Activated T-cell treated with anti-CD3 and anti-CD28 coated beads for 48 hours (primary cell): Measurements from ENCODE around the gene CADM1.

Experiments
- DNase-seq: peaks from one replicate; pipeline ENCODE4 v3.0.0-alpha.2; 2020; ENCODE audit warnings: low read depth

CADM1 gene

DNA sequence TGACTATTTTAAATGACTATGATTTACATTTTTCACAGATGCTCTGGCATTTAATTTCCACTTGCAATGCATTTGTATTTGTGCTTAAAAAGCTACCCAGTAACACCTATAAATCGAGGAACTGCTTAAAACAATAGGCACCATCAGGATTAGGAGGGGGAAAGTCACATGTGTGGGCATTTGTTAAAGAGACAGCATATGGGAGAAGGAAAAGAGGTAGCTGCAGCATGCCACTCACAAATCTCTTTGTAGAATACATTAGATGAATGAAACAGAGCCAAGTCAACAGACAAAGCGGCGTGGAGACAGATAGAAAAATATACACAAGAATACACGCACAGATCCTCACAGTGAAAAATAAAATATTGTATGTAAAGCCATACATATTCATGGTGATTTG lies 228.0 kb downstream of the CADM1 start:
- DNase-seq = no peak

DNA sequence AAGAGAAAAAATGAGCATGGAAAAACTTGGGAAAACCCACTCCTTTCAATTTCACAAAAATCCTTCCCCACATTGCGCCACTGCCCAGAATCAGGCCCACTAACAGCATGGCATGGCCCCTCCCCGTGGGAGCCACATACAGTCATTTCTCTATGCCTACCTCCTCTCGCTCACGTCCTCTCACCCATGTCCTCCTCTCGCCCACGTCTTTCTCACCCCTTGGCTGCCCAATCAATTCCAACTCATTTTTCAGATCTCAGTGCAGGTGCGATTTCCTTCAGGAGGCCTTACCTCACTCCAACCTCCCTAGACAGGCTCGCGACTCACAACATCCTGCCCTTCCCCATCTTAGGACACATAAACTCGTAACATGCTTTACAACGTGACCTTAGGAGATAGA lies 229.2 kb downstream of the CADM1 start:
- no peak for DNase-seq

DNA sequence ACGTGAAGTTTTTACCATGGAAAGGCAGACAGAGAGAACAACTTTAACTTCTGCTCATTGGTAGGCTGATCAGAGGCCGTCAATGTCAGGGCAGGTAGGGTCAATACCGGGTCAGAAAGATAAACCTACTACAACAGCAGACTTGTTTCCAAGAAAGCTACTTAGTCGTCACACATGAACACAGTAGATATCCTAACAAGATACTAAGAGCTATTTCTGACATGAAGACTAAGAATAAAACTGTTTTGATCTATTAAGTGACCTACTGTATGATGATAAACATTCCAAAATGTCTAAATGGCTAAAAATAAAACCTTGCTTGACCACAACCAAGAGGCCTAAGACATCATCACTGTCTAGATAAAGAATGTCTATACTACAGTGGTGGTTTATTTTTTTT lies 231.3 kb downstream of the CADM1 start:
- DNase-seq = no peak

DNA sequence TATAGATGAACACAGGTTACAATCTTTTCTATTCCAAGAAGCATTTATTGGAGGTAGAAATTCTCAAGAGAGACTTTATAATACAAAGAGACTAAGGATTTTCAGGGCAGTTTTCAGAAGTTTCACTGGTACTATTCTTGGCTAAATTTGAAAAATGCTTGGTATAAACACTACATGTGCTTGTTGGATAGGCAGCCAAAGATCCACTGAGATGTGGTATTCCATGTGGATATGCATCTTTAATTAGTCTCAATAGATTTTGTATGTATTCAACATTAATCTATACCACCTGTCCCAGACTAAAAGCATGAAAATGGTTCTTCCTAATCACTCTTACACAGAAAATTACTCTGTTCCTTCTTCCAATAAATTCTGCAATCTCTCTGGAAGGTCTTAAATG lies 232.6 kb downstream of the CADM1 start:
- DNase-seq = no peak

DNA sequence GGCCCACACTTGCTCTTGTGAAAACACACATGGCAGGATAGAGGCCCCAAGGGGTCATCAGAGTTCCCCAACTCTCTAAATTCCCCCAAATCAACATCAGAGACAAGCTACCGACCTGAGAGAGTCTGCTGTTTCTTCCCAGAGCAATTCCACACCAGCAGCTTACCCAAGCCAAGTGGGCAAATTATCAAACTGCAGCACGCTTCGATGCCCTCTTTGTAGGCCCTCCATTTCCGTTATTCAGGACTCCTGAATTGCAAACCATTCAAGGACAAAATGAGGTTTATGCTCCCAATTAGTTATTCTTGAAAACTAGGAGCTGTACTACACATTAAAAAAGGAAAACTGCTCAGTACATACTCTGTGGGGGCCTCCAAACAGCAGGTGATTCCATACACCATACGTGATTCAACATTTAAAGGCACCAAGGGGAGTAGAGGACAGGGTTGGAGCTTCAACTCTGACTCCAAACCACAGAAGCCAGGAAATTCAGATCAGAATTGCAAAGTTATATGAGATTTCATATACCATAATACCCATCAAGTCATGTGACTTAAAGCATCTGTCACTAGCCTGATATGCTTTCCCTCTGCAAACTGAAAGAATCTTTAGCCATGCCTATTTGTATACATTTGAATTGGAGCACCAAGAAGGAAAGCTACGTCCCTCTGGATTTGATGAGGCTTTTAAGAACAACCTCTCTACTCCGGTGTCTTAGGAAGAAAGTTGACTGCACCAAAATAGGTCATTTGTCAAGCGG lies 234.8 kb downstream of the CADM1 start:
- no peak for DNase-seq

DNA sequence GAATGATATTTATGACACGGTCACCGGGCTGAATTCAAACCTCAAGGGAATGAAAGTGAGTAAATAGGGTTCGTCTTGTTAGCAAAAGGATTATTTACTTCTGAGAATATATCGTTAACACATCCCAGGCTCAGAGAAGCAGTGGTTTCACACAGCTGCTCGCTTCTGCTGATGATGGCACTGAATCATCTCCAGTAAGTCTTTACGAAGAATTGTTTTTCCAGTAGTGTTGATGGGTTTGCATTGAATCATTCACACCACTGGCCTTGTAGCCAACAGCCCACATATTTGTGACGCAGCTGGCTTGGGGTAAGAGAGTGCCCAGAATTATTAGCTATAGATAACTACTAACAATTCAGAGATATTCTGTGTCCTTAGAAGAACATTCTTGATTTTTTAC lies 236.3 kb downstream of the CADM1 start:
- DNase-seq = no peak

DNA sequence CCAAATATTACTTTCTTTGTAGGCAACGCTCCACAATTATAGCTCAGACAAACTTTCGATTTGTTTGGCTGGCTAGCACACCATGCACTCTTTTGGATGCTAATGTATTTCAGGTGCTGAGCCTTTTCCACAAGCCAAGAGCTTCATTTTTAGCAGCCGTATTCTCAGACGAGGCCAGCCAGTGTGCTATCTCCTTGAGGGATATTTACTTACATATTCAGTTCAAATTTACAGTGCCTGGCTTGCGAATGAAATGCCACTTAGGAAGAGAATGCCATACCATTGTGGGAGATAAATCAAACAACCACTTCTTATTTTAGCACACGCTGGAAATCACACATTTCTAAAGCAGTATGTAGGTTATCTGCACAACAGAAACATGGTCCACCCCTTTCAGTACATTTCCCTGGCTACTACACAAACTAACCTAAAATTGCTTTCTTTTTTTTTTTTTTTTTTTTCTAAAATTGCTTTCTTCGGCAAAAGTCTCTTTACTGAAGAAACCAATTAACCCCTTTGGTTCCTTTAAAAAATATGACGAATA lies 236.9 kb downstream of the CADM1 start:
- DNase-seq = no peak

DNA sequence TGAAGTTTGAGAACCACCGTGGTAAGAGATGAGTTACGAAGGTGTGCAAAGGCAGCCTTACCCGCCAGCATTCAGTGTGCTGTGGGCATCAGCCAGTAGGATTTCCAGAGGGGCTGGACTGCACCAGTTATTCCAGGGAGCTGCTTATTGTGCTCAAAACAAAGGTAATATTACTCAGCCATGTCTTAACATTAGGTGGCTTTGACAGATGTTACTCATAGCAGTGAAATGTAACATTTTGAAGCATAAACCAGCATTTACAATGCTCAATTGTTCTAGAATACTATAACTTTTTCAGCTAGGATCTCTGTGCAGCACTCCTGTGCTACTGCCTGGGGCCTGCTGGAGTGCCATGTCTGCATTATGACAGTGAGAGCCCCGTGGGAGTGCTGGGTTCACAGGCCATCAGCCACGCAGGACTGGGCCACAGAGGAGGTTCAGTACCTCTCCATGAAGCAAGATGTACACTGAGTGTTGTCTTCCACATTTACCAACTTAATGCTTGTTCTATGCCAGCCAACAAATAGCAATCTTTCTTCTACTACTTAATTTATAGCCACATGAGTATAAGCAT lies 238.1 kb downstream of the CADM1 start:
- DNase-seq = no peak

DNA sequence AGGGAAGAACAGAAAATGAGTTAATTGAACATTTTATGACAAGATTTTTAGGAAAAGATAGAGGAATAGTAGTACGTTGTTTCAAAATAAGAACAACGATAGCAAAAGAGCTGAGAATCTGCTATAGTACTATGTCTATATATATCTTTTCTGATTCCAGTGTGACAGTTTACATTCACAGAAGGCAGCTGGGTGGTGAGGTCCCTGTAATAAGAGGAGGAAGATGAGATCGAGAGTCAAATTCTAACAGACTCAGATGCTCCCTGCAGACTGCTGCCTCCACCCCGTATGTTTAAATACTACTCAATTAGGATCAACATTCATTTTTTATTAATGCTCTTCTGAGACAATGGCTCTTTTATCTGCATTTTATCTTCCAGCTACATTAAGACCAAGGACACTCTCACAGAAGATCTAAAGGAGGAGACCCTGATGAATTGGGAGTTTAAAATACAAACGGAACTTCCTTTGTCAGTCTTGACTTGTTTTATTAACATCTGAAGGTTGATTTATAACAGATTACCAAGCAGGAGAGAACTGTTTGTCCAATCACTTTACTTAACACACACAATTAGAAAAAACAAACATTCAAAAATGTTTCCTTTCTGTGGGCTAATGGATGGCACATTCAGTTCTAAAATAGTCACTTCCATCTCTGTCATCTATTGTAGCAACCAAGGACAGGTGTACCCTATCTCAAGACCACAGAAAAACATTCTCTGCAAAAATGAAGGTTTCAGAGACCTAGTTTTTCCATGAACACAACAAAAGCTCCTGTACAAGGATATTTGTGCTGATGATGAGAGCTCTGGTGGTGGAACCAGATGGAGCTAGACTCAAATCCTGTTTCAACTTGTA lies 240.2 kb downstream of the CADM1 start:
- DNase-seq = no peak

DNA sequence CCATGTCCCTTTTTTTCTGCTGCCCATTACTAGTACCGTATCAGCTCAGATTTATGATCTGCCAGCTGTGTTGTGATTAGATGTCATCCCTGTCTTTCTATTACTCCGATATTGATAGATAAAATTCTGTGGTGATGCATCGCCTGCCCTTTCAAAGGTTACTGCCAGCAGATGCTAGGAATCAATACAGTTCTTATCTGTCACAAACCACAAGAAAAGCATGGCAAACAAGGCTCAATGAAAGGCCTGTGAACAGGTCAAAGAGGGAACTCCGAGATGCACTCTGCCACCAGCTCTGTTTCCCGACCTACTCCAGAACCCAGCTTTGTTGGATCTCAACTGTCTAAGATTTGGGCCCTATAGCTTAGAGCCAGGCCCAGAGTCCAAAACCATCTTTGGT lies 246.0 kb downstream of the CADM1 start:
- no peak for DNase-seq

DNA sequence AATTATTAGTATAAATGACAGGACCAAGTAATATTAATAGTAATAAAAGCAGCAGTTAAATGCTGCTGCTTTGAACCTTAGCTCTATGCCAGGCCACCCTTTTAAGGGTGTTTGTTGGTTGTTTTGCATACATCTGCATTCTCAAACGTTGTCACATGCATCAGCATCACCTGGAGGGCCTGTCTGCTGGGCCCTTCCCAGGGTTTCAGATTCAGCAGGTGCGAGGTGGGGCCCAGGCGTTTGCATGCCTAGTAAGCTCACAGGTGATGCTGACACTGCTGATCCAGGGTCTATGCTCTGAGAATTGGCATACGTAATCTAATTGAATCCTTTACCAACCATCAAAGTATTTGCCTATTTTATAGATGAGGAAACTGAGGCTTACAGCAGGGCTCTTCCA lies 246.5 kb downstream of the CADM1 start:
- no peak for DNase-seq

DNA sequence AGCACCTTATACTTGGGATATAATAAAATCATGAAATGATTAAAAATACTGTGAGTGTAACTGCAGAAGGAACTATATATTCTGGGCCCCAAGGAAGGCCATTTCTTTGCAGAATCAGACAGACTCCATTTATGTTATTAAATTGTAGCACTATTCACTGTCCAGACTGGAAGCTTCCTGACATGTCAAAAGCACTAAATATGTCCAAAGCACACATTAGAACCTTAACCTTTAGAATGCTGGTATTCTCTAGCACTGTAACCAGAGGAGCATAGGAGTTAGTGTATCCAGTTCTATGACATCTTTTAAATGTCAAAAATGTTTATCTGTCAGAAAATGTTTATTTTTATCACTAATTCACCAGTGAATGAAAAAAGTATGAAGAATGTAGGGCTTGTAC lies 246.9 kb downstream of the CADM1 start:
- no peak for DNase-seq

DNA sequence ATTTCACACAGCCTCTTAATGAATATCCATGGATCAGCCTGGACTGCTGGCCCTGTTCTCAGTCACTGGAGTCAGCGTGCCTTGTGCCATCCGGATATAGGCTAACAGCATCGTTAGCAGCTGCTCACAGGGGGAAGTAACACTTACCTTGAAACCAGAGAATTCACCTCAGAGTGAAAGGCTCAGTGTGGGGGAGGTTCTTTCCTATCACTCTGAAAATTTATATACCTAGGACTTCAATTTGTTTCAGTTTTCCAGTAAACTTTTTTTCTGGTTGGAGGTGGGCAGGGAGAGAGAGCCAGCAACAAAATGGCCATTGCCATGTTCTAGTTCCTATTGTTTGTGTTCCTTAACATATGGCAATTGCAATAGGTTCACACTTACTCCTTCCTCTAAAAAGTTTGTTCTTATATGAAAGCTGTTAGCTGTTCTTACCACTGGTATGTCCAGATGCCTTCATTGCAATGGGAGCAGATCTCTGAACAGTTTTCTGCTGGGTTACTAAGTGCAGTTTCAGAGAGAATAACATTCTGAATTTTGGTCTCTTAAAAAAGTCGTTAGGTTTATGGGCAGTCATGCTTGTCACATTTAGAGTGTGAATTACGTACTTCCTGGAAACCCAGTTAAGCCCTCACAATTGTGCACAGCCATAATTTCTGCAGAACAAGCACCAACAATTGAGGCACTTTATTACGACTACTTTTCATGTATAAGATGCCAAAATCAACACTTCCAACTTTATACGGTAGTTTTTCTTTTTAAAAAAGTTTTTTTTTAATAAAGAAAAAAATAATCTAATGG lies 247.6 kb downstream of the CADM1 start:
- no peak for DNase-seq

DNA sequence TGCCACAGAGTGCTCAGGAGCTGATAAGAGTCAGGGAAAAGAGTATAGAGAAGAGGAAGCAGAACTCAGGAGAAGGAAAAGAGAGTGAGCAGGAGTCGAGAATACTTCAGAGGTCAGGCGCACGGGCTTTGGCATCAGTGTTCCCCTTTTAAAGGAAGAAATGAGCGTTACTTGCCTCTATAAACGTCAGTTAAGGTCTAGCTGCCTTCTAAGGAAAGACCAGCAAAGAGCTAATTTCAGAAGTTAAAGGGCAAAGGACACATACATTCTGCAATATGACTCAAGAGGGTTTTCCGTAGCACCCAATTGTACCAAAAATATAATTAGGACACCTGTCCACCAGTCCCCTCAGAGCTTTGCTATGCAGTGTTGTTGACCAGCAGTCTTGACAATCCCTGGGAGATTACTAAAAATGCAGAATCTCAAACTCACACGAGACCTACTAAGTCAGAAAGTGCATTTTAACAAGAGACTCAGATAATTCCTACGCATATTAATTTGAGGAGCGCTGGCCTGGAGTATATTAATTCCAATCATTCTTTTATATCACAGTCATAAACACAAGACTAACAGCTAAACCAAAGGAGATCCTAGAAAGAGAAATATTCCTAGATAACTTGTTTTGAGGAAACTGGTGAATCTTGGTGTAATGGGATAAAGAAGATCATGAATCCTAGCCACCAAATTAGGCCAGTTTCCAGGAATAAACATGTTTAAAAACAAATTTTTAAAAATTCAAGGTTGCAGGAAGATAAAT lies 249.0 kb downstream of the CADM1 start:
- DNase-seq = no peak

DNA sequence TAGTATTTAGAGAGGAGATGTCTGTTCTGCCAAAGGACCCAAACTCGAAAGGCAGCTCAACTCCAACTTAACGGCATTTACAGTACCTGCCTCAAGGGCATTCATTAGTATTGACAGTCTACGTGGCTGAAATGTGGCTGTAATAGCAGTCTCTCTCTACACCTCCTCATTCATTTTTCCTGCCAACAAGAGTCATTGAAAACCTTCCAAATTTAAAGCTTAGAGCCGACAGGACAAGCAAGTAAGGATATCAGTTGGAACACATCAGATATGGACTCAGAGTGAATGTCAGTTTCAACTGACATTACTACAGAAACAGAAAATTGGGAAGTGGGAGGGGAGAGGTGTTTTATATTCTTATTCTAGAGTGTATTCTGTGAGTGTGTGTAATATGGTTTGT lies 253.1 kb downstream of the CADM1 start:
- DNase-seq = no peak

DNA sequence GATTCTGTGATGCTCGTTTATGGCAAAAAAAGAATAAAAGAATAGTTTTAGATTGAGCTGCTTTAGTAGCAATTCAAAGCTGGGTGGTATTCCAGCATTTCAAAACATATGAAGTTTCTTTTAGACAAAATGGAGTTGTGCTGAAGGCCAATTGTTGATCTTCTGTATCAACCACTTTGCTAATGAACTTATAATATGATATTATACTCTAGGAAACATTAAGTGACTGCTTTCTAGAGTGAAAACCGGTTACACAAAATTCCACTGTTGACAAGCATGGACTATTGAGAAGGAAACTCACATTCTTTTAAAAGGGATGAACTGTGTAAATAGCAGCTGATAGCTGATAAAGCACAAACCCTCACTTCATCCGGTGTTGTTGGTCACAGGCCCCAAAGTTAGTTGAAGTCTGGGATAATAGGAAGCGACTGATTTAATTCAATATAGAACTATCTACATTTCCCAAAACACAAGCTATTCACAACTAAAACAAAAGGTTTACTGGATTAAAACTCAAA lies 255.1 kb downstream of the CADM1 start:
- DNase-seq = no peak

DNA sequence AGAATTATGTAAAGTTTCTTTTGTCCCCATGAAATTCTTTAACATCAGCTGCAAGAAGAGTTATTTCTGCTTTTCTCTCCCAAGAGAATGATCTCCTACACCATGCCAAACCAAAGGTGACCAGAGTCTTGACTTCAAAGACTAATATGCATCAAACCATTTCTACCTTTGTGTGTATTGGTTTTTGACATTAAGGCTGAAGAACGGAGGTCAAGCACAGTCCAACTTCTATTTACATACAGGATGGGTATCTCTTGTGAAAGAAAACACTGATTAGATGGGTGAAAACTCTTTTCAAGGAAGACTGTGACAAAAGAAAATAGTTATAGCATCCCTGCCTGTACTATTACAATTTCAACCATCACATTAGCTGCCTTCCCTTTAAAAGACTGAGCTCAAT lies 256.3 kb downstream of the CADM1 start:
- DNase-seq = no peak

DNA sequence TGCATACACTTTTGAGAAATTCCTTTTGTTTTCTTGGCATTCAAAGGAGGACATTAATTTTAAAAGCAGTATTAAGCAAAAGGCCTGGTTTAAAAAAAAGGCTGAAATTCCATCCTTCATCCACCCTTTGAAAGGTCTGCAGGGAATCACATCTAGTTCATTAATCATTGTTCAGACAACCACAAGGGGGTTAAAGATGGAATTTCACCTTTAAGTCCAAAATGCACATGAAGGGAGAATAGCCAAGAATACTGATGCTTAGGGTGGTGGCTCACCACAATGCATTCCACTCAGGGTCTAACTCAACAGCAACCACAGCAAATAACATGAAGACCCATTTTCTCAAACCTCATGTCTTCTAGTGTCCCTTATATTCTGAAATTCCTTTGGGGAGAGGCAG lies 256.9 kb downstream of the CADM1 start:
- DNase-seq = no peak

DNA sequence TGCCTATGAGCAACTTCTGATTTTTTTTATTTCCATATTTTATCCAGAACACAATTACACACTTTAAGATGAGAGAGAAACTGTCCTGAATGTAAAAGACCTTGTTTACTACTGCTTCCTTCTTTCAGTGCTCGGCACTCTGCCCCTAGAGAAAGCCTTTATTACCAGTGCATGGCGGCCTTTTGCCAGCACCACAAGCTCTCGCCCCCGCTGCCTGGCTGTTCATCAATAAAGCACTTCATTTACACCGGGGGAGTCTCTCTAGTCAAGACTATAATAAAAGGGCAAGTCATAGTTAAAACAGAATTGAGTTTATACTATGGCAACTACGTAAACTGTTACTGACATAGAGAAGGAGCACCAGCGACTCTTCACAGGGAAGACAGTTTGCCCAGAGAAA lies 259.5 kb downstream of the CADM1 start:
- DNase-seq = no peak

DNA sequence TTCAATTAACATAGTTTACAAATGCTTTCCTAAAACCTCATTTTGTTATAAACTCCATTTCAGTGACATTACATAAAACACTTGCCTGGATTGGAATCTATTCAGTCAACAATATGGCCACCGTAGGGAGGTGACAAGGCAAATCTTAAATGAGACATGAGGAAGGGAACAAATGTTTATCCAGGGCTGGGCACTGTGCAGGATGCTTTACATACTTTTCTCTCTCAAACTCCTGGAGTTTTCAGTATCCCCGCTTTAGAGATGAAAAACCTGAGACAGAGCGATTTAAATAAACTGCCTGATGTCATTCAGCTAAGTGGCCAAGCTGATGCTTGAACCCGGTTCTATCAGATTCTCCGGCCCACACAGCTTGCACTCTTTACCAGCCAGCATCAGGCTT lies 259.9 kb downstream of the CADM1 start:
- DNase-seq = no peak

DNA sequence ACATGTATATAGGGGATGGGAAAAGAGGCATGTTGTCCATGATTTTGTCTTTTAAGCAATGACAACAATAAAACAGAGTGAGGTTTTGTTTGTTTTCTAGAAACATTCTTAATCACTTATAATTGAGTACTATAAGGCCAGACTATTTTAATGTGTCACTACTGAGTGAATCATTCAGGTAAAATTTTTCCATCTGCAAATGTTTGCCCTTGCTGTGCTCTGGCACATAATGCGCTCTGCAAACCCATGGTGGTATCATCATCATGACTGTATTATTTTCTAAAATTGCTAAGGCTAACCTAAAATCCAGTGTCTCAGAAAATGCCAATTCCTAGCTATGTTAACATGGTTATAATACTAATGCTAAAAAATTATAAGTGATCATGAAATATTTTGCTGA lies 261.2 kb downstream of the CADM1 start:
- no peak for DNase-seq
